ENCODE measurements around the gene SPATA6.

SPATA6 gene

DNA sequence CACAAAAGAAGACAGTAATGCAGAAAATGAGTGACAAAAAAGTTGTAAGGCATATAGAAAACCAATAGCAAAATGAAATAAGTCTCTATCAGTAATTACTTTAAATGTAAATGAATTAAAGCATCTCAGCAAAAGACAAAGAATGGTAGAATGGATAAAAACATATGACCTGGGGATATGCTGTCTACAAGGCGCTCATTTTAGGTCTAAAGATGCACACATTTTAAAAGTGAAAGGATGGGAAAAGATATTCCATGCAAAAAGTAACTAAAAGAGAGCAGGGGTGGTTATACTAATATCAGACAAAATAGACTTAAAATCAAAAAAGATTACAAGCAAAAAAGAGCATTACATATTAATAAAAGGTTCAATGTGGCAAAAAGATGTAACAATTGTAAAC is 41.2 kb downstream of the SPATA6 start:
- no peak for DNase-seq (ENCODE audit: extremely low spot score)
- ChIA-PET CTCF (no interaction called here), POLR2A (no interaction called here)
- TF ChIP-seq, protein P1, sequence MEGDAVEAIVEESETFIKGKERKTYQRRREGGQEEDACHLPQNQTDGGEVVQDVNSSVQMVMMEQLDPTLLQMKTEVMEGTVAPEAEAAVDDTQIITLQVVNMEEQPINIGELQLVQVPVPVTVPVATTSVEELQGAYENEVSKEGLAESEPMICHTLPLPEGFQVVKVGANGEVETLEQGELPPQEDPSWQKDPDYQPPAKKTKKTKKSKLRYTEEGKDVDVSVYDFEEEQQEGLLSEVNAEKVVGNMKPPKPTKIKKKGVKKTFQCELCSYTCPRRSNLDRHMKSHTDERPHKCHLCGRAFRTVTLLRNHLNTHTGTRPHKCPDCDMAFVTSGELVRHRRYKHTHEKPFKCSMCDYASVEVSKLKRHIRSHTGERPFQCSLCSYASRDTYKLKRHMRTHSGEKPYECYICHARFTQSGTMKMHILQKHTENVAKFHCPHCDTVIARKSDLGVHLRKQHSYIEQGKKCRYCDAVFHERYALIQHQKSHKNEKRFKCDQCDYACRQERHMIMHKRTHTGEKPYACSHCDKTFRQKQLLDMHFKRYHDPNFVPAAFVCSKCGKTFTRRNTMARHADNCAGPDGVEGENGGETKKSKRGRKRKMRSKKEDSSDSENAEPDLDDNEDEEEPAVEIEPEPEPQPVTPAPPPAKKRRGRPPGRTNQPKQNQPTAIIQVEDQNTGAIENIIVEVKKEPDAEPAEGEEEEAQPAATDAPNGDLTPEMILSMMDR (IDR thresholded peaks at IDR 0.05; ENCODE audit: control extremely low read depth, extremely low read depth, low read depth, missing control alignments) = no peak

DNA sequence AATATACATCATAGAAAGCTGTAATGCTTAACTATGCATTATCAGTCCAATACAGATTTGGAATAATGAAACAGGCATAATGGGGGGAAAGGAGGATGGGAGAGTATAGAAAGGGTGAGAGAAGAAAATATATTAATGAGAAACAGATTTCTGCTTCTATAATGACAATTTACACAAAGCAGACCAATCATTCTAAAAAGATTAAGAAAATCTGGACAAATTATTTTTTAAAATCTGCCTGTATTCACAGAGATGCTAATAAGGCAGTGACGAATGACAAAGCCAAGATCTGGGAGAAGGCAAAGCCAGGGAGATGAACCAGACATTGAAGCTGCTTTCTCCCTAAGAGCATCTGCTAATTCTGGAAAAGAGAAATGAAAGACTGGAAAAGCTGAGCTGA is 50.0 kb downstream of the SPATA6 start:
- CTCF ChIA-PET = no interaction called here
- POLR2A ChIA-PET = no interaction called here
- DNase-seq (ENCODE audit: extremely low spot score) = no peak
- TF ChIP-seq, protein P1 (IDR thresholded peaks at IDR 0.05; ENCODE audit: control extremely low read depth, extremely low read depth, low read depth, missing control alignments) = no peak

GRCh38 chr1:48418742-48419141 is 53.3 kb downstream of the SPATA6 start:
- TF ChIP-seq, protein P1 (IDR thresholded peaks at IDR 0.05; ENCODE audit: control extremely low read depth, extremely low read depth, low read depth, missing control alignments) = no peak
- ChIA-PET POLR2A (no interaction called here), CTCF (no interaction called here)
- no peak for DNase-seq (ENCODE audit: extremely low spot score)

DNA sequence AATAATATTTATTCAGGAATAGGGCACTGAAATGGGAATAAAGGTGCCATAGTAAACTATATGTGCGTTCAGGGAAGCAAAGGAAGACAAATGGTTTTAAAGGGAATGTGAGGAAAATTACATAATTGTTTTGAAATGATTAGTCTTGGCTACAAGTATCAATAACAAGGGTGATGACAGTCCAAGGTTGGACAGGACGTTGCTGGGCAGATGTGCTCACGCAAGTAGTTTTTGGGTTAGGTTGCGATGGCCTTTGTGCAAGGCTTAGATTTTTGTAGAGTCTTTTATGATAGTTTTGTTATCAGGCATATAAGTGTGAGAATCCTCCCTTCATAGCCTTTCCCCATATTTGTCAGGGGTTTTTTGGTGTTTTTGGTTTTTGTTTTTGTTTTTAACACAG is 57.0 kb downstream of the SPATA6 start:
- TF ChIP-seq, protein P1 (IDR thresholded peaks at IDR 0.05; ENCODE audit: control extremely low read depth, extremely low read depth, low read depth, missing control alignments) = no peak
- ChIA-PET CTCF (no interaction called here), POLR2A (no interaction called here)
- no peak for DNase-seq (ENCODE audit: extremely low spot score)

DNA sequence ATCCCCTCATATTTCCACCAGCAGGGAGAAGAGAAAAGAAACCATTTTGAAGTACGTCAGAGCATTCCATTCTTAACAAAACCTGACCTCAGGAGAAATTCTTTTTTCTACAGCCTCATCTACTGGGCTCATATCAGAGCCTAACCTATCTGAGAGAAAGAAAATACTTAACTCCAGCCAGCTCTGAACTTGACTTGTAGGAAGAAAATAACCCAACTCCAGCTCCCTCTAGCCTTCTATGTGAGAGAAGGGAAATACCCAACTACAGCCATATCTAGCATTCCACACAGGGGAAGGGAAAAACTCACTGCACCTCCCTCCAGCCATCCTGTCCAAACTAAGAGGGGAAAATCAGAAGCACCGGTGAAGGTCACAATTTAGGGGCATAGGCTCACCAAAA is 57.7 kb downstream of the SPATA6 start:
- ChIA-PET CTCF (interaction anchor here (0.9 kb wide), 1 partner anchor 11 kb away, joined by 3 read pairs; no protein-coding TSS in a partner anchor), POLR2A (no interaction called here)
- no peak for DNase-seq (ENCODE audit: extremely low spot score)
- TF ChIP-seq, protein P1 (IDR thresholded peaks at IDR 0.05; ENCODE audit: control extremely low read depth, extremely low read depth, low read depth, missing control alignments) = no peak

- no peak for DNase-seq (ENCODE audit: extremely low spot score)
- TF ChIP-seq, protein P1 (IDR thresholded peaks at IDR 0.05; ENCODE audit: control extremely low read depth, extremely low read depth, low read depth, missing control alignments) = no peak
- ChIA-PET CTCF (no interaction called here), POLR2A (no interaction called here)
Observed at GRCh38 chr1:48405940-48406339, 66.1 kb downstream of the SPATA6 start.

DNA sequence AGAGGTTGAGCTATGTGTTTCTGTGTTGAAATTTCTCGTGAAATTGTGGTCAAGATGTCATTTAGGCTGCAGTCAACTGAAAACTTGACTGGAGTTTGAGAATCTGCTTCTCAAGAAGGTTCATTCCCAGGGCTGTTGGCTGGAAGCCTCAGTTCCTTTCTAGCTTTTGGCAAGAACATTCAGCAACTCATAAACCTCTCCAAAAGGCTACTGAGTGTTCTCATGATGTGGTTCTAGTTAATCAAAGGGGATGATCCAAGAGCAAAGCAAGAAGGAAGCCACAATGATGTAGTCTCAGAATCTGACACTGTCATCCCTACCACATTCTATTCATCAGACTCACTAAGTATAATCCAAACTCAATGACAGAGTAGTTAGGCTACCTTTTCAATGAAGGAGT is 66.6 kb downstream of the SPATA6 start:
- POLR2A ChIA-PET = no interaction called here
- TF ChIP-seq, protein P1 (IDR thresholded peaks at IDR 0.05; ENCODE audit: control extremely low read depth, extremely low read depth, low read depth, missing control alignments) = no peak
- no peak for DNase-seq (ENCODE audit: extremely low spot score)
- CTCF ChIA-PET = no interaction called here
